GM19463 (cell line): ENCODE measurements around the gene GNA12.

Experiments
- ATAC-seq: cut with Tn5 transposase; IDR thresholded peaks from one replicate; pipeline ENCODE4 v1.9.1; 2021; ENCODE audit warnings: mild to moderate bottlenecking, moderate library complexity; ENCODE audit not compliant: unreplicated experiment

The GNA12 gene

DNA sequence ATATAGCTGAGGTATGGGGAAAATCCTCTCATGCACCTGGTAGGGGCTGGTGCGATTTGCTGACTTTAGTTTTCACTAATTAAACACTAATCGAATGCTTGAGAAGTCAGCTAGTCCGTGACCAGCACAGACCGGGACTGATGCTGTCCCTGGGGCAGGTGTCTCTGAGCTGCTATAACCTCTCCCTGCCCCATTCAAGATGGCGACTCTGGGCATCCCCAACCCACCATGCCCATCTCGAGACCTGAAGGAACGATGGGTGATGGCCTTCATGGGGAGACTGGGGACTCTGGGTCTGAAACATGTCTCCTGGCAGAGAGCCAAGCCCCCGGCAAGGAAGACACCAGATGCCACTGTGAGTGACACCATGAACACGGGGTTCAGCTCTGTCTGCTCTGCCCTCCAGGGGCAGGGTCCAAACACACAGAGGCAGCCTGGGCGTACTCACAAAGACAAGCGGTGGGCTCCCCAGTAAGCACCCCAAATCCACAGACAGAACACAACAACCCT, 57.4 kb downstream of the GNA12 start:
- no peak for ATAC-seq

DNA sequence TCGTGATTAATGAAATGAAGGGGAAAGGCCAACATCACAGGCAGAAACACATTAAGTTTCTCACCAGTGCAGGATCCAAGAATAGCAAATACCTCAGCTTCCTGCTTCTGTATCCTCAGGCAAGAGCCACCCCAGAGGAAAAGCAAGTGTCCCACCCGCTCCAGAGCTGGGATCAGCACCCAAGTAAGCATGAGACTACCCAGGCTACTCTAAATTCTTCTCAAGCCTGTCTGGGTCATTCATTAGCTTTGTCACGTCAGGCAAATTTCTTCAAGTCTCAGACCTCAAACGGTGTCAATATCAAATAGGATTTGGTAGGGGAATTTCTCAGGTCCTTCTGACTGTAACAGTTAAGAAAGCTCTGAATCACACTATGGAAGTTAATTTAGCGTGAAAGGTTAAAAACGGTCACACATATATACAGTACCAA, 59.0 kb downstream of the GNA12 start:
- peak; percentile 78 for ATAC-seq

DNA sequence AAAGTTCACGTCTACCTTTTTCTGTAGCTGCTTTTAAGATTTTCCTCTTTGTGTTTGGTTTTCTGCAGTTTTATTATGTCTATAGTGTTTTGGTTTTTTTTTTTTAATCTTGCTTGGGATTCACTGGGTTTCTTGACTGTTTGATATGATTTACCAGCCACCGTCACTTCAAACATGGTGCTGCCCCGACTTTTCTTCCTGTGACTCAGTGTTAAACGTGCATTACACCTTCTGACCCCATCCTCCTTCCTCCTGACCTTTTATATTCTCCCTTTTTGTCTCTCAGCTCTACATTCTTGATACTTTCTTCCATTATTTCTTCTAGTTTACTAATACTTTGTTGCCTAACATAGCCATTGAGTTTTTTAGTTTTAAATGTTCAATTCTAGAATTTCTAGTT, 61.5 kb downstream of the GNA12 start:
- no peak for ATAC-seq

DNA sequence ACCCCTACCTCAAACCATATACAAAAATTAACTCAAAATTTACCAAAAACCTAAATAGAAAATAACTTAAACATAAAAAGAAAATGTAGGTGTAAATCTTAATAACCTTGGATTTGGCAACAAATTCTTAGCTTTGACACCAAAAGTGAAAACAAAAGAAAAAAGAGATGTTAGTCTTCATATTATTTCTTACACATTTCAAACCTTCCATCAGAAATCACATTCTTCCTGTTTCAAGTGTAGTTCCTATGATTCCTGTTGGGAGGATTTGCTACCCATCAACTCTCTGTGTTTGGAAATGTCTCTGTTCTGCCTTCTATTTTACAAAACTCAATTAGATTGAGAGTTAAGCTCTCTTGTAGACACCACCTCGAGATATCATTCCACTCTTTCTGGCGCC, 62.0 kb downstream of the GNA12 start:
- ATAC-seq = no peak

DNA sequence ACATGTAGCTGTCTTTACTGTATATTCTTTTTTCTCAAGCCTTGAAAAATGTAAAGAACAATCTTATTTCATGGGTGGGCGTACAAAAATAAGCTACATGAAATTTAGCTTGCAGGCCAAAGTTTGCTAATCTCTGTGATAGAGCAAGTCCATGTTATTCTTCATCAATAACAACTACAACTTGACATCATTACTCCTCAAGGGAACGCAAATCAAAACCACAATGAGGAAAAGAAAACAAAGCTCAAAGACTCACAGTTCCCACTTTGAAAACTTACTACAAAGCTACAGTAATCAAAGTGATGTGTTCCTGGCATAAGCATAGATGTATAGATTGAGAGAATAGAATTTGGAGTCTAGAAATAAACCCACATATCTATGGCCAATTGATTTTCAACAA, 62.5 kb downstream of the GNA12 start:
- ATAC-seq = no peak

- ATAC-seq = no peak
These were observed 65.1 kb downstream of the GNA12 start for GRCh38 chr7:2779051-2779450.

DNA sequence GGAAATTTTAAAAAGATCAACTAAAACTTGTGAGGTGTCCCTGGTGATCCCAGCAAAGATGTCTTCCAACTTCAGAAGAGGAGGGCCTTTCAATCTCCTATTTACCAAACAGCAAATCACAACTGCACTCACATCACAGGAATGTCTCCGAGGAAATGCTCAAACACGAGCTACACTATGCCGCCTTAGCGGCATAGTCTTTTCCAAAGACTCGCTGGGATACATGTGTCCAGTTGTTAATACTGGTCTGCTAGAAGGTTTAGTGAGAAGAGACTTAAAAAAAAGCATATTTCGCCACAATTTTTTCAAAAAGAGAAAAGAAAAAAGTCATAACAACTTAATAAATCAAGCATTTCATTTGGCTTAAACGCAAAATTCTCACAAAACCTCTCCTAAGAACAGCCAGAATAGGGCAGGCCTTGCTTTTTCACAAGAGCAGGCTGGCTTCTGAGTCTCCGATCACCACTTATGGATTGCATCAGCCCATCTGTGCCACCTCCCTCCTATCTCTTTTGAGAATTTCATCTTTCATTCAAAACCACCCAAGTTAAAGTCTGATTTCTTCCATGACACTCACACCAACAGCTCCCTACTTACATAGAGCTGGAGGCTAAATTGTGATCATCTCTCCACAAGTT, 66.1 kb downstream of the GNA12 start:
- no peak for ATAC-seq

GRCh38 chr7:2776401-2776800, 67.7 kb downstream of the GNA12 start:
- ATAC-seq = no peak

- no peak for ATAC-seq
These were observed 68.3 kb downstream of the GNA12 start for GRCh38 chr7:2775785-2776184.

GRCh38 chr7:2775376-2775775, 68.7 kb downstream of the GNA12 start:
- no peak for ATAC-seq

GRCh38 chr7:2774935-2775334, 69.2 kb downstream of the GNA12 start:
- no peak for ATAC-seq

DNA sequence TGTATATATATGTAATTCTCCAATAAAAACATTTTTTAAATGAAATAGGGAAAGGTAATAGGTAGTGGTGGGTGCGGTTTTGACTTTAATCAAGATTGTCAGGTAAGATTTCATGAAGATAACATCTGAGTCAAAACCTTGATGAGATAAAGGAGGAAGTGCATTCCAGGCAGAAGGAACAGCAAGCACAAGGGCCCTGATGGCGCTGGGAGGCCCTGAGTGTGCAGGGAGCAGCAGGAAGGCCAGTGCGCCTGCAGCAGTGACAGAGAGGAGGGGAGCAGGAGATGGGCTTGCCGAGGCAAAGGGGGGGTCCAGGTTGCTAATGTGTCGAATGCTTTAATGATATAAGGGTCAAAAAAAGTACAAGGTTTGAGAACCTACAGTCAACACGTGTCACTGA, 69.8 kb downstream of the GNA12 start:
- ATAC-seq = no peak

GRCh38 chr7:2773608-2774007, 70.5 kb downstream of the GNA12 start:
- no peak for ATAC-seq

DNA sequence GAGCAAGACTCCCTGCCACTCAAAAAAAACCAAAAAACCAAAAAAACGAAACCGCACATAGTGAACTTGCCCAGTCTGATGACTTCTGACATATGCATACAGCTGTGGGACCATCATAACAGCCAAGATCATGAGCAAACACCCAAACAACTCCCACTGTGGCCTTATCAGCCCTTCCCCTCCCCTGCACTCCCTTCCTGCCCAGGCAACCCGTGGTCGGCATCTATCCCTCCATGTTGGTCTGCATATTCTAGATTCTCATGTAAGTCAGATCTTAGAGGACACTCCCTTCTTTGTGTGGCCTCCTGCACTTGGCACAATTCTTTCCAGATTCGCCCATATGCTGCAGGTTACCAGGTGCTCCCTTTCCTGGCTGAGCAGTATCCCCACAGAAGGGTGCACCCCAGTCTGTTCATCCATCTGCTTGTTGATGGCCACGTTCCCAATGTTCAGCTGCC, 72.8 kb downstream of the GNA12 start:
- ATAC-seq = no peak

- no peak for ATAC-seq
These were observed 79.5 kb downstream of the GNA12 start for GRCh38 chr7:2764621-2765020.

DNA sequence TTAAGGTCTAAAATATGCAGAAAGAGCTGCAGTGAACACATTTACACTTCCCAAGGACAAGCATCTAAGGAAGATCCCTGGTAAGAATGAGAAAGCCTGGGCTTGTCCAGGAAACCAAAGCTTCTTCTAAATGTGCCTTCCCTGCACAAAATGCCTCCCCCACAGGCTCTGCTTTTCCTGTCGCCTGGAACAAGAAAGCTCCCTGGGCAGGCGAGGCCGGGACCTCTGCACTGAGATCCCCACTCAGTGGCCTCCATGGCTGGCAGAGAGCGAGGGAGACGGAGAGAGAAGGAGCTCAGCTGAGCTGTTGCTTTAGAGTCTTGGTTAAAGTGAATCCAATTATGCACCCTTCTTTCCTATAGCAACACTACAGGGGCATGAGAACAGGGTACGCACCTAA, 80.5 kb downstream of the GNA12 start:
- no peak for ATAC-seq

GRCh38 chr7:2761801-2762497, 82.2 kb downstream of the GNA12 start:
- ATAC-seq = no peak

DNA sequence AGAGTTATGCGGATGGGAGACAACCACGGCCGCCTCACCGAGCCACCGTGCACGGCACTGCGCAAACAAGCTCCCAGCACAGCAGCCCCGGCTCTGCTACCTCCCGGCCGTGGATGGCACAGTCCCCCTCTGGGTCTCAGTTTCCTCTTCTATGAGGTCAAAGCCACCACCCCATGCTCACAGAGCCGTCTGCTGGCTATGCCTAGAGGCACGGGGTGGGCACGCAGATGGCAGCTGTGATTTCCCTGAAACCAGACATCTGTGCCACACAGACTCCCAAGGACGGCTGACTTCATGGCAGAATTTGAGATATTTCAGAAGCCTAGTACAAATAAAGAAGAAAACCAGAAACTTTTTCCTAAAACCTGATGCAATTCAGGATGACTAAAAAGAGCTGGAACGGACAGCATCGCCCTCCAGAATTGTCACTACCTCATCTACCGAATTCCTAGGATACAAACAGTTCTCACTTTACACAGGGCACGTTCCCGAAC, 82.9 kb downstream of the GNA12 start:
- no peak for ATAC-seq

DNA sequence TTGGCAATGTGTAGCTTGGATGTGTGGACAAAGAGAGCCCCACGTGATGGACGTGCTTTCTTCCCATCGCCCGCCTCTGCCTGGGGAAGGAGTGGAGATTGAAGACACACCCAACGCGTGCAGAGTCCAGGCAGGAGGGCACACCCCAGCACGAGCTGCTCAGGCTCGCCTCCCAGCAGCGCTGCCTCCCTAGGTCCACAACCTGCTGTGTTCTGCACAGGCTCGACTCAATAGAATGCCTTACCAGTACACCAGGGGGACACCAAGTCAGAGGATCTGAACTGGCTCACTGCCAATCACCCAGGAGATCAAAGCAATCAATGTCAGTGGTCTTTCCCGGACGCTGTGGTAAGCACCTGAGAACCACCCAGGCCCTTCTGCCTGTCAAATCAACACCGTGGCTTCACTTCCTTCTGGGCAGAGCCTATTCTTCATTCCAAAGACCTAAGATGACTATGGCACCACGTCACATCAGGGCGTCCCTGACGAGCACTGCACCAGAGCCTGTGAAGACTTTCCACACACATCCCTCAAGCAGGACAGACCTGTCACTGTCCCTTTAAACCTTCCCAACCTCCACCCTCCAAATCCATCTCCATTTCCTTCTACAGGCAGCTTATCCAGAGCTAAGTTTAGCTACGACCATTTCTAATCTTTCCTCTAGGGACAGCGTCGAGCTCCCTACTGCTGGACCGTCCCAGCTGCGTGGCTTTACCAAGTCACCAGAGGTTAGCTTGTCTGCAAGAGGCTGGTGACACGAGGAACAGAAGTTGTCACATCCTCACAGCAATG, 83.8 kb downstream of the GNA12 start:
- ATAC-seq = no peak

- ATAC-seq = no peak
These were observed 84.4 kb downstream of the GNA12 start for GRCh38 chr7:2759736-2760097.
